GM23338 (cell line): ENCODE data around the gene WDR62. TPM values are rescaled to one million over a fixed set of nuclear protein-coding genes. Genes with fewer than 3 reads are reported as not detected.

Experiments
- ATAC-seq: fragments of 200-7000 bp; cut with Tn5 transposase; 3 replicates; pipeline ENCODE4 v1.9.1; 2020
- DNase-seq: peaks from one replicate; pipeline ENCODE4 v3.0.0-alpha.2; 2015; ENCODE audit warnings: low spot score
- H2AFZ ChIP-seq: fragments of 200-600 bp; sonication (generic); 2 replicates; pipeline ENCODE4 v1.8.0; 2016; ENCODE audit warnings: antibody characterized with exemption, mild to moderate bottlenecking, moderate library complexity
- H3F3A ChIP-seq: fragments of 200-600 bp; sonication (generic); replicated peaks from 2 replicates; pipeline ENCODE4 v1.8.0; 2017; ENCODE audit warnings: antibody characterized with exemption, mixed run types, low read depth
- H3K27ac ChIP-seq: fragments of 200-600 bp; sonication (generic); 2 replicates; pipeline ENCODE4 v1.6.1; 2016; ENCODE audit warnings: low read depth
- H3K27me3 ChIP-seq: fragments of 200-600 bp; sonication (generic); 2 replicates; pipeline ENCODE4 v1.8.0; 2016; ENCODE audit warnings: mild to moderate bottlenecking, mixed run types, moderate library complexity; ENCODE audit not compliant: insufficient read depth
- H3K36me3 ChIP-seq: fragments of 200-600 bp; sonication (generic); 2 replicates; pipeline ENCODE4 v1.8.0; 2016; ENCODE audit warnings: mild to moderate bottlenecking; ENCODE audit not compliant: insufficient read depth
- H3K4me1 ChIP-seq: fragments of 200-600 bp; sonication (generic); 2 replicates; pipeline ENCODE4 v1.8.0; 2016; ENCODE audit warnings: mild to moderate bottlenecking, moderate library complexity; ENCODE audit not compliant: insufficient read depth
- H3K4me2 ChIP-seq: fragments of 200-600 bp; sonication (generic); 2 replicates; pipeline ENCODE4 v1.7.1; 2017; ENCODE audit warnings: mixed run types
- H3K4me3 ChIP-seq: fragments of 200-600 bp; sonication (generic); 2 replicates; pipeline ENCODE4 v1.6.1; 2016; ENCODE audit warnings: mixed run types
- H3K79me2 ChIP-seq: fragments of 200-600 bp; sonication (generic); replicated peaks from 2 replicates; pipeline ENCODE4 v1.8.0; 2017; ENCODE audit warnings: mild to moderate bottlenecking; ENCODE audit not compliant: insufficient read depth
- H3K9me2 ChIP-seq: fragments of 200-600 bp; sonication (generic); 2 replicates; pipeline ENCODE4 v1.8.0; 2017; ENCODE audit not compliant: insufficient read depth
- H4K20me1 ChIP-seq: fragments of 200-600 bp; sonication (generic); replicated peaks from 2 replicates; pipeline ENCODE4 v1.8.0; 2017; ENCODE audit warnings: mild to moderate bottlenecking; ENCODE audit not compliant: insufficient read depth
- H3K27ac Mint-ChIP-seq: 2 replicates; pipeline ENCODE4 v1.8.0; 2020; ENCODE audit warnings: inconsistent platforms, mild to moderate bottlenecking, moderate library complexity, mixed read lengths
- H3K27me3 Mint-ChIP-seq: 3 replicates; pipeline ENCODE4 v1.8.0; 2022; ENCODE audit warnings: low read depth, mild to moderate bottlenecking, moderate library complexity, mixed read lengths, inconsistent platforms; ENCODE audit not compliant: insufficient read depth, poor library complexity
- H3K36me3 Mint-ChIP-seq: 3 replicates; pipeline ENCODE4 v1.8.0; 2021; ENCODE audit warnings: low read depth, mild to moderate bottlenecking, inconsistent platforms, moderate library complexity, mixed read lengths
- H3K4me1 Mint-ChIP-seq: 3 replicates; pipeline ENCODE4 v1.8.0; 2020; ENCODE audit warnings: mild to moderate bottlenecking, inconsistent platforms, mixed read lengths
- H3K4me3 Mint-ChIP-seq: 3 replicates; pipeline ENCODE4 v1.8.0; 2021; ENCODE audit warnings: moderate library complexity, mild to moderate bottlenecking, inconsistent platforms, mixed read lengths
- H3K9me3 Mint-ChIP-seq: 3 replicates; pipeline ENCODE4 v1.8.0; 2020; ENCODE audit warnings: moderate library complexity, mild to moderate bottlenecking, inconsistent platforms, mixed read lengths
- CREB1 ChIP-seq: fragments of 250-450 bp; sonication (Bioruptor Pico); IDR thresholded peaks from 2 replicates; pipeline ENCODE4 v1.5.0; 2020; ENCODE audit warnings: low read depth, mild to moderate bottlenecking, moderate library complexity
- CTCF ChIP-seq, 2 experiments: fragments of 200-600 bp in 1 of 2; sonication (generic) in 1 of 2; conservative IDR thresholded peaks; 2 replicates each; pipeline versions ENCODE4 v1.5.1 to v1.6.1; 2016 to 2017; ENCODE audit warnings: antibody characterized with exemption in 2 of 2, low read depth in 2 of 2, mild to moderate bottlenecking in 2 of 2, moderate library complexity in 1 of 2
- ETS1 ChIP-seq: IDR thresholded peaks from 2 replicates; pipeline ENCODE4 v1.6.1; 2016; ENCODE audit warnings: antibody characterized with exemption
- EZH2 ChIP-seq: fragments of 200-600 bp; sonication (generic); IDR thresholded peaks from one replicate; pipeline ENCODE4 v1.8.0; 2017; ENCODE audit warnings: antibody characterized with exemption, mild to moderate bottlenecking, low read depth; ENCODE audit not compliant: unreplicated experiment
- EZH2phosphoT487 ChIP-seq: fragments of 200-600 bp; sonication (generic); IDR thresholded peaks from one replicate; pipeline ENCODE4 v1.8.1; 2018; ENCODE audit warnings: antibody characterized with exemption; ENCODE audit not compliant: unreplicated experiment
- JUNB ChIP-seq: IDR thresholded peaks from one replicate; pipeline ENCODE4 v1.6.1; 2016; ENCODE audit warnings: antibody characterized with exemption; ENCODE audit not compliant: unreplicated experiment
- POLR2AphosphoS5 ChIP-seq: IDR thresholded peaks from 2 replicates; pipeline ENCODE4 v1.6.1; 2016; ENCODE audit warnings: antibody characterized with exemption, low read depth
- REST ChIP-seq: IDR thresholded peaks from one replicate; pipeline ENCODE4 v1.6.1; 2018; ENCODE audit warnings: antibody characterized with exemption; ENCODE audit not compliant: unreplicated experiment
- STAT1 ChIP-seq: IDR thresholded peaks from one replicate; pipeline ENCODE4 v1.6.1; 2016; ENCODE audit warnings: antibody characterized with exemption; ENCODE audit not compliant: unreplicated experiment
- ZNF114 ChIP-seq: fragments of 250-450 bp; sonication (Bioruptor Pico); IDR thresholded peaks from 2 replicates; pipeline ENCODE4 v1.5.0; 2020; ENCODE audit warnings: mild to moderate bottlenecking, moderate library complexity
- ZNF331 ChIP-seq: fragments of 250-450 bp; sonication (Bioruptor Pico); IDR thresholded peaks from 2 replicates; pipeline ENCODE4 v1.5.0; 2020; ENCODE audit warnings: low read depth, mild to moderate bottlenecking, moderate library complexity
- ZNF462 ChIP-seq: fragments of 250-450 bp; sonication (Bioruptor Pico); IDR thresholded peaks from 2 replicates; pipeline ENCODE4 v1.5.0; 2020; ENCODE audit warnings: mild to moderate bottlenecking, moderate library complexity
- polyA plus RNA-seq: library from polyadenylated mRNA; unstranded; fragments of >200 nt; fragmentation: Nextera tagmentation; extraction: Ambion mirVana; gene quantifications from 2 replicates; pipeline ENCODE4 v1.2.1, GENCODE V29; 2016
- total RNA-seq: library from RNA; depleted of rRNA; stranded (reverse); fragments of >200 nt; shearing (Covaris generic); gene quantifications from 2 replicates; pipeline ENCODE4 v1.2.3, GENCODE V29; 2014

Gene WDR62
- total and polyA plus RNA-seq, 2 experiments from 2014 or later, result 14.1 to 45.4 TPM

GRCh38 chr19:36089847-36090246, 35.1 kb downstream of the WDR62 start:
- peaks cover 5% of the 10 kb centered on the region for H3K27me3 Mint-ChIP-seq
- Histone ChIP-seq H3K27me3 (no peaks in the 10 kb centered on the region), H4K20me1 (no peaks in the 10 kb centered on the region; the same call in 1 of the 2 replicates), H2AFZ (no peak overlapping the region), H3K36me3 (peaks cover 26% of the 10 kb centered on the region), H3K79me2 (no peaks in the 10 kb centered on the region), H3K4me3 (no peak overlapping the region), H3K27ac (no peak overlapping the region), H3K4me2 (no peak overlapping the region), H3K4me1 (no peaks in the 10 kb centered on the region), H3F3A (0 out of 2 replicates have a peak, but pooled peaks cover 2% of the 10 kb centered on the region), H3K9me2 (no peaks in the 10 kb centered on the region)
- H3K9me3 Mint-ChIP-seq, result no peaks in the 10 kb centered on the region
- no peak for DNase-seq
- peaks cover 78% of the 10 kb centered on the region for H3K36me3 Mint-ChIP-seq
- H3K4me1 Mint-ChIP-seq, result no peaks in the 10 kb centered on the region
- TF ChIP-seq CREB1 (CRISPR knock-in tag) (no peak), ZNF462 (CRISPR knock-in tag) (no peak), STAT1 (no peak), EZH2phosphoT487 (no peak), EZH2 (no peak), ZNF331 (CRISPR knock-in tag) (no peak), JUNB (no peak), REST (no peak), ZNF114 (no peak), ETS1 (no peak), POLR2AphosphoS5 (no peak), CTCF (conservative IDR thresholded peaks at IDR 0.05; ENCODE audit: low read depth in 2 of 2) (no peak)
- H3K4me3 Mint-ChIP-seq, result no peak overlapping the region
- no peak for ATAC-seq
- no peak overlapping the region for H3K27ac Mint-ChIP-seq
